ENCODE measurements around the gene CBLN4.

DNA sequence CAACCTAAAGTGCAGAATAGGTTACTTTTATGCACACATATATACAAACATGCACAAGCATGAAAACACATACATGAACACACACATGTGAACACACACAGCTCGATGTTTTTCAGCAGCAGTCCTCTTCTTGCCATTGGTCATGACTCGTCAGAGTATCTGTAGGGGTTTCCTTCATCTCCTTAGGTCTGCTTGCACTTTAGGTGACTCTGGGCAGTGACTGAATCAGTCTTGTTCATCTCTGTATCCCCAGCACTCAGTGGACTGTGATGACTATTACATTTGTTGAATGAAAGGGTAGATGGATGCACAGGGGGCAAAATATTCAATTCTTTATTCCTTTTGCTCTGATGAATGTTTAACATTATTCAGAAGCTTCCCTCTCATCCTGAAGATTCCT, 26.8 kb downstream of the CBLN4 start:
- TF ChIP-seq CTCF (conservative IDR thresholded peaks at IDR 0.05 in 1 of 2, IDR thresholded peaks at IDR 0.05 in 1 of 2; ENCODE audit: extremely low read depth in 1 of 2, insufficient read depth in 1 of 2, low read depth in 1 of 2, low read length in 2 of 2) (no peak), EZH2 (IDR thresholded peaks at IDR 0.05; ENCODE audit: borderline replicate concordance, low read length) (no peak)

Measured in mammary epithelial cell (primary cell).